Astrocyte (in vitro differentiated cells and primary cell): ENCODE results near the gene SVBP. TPM values are rescaled to one million over a fixed set of nuclear protein-coding genes. Genes with fewer than 3 reads are reported as not detected.

ENCODE experiments used
- DNase-seq: peaks from one replicate; pipeline ENCODE4 v3.0.0-alpha.2; 2010; ENCODE audit warnings: low read depth
- FAIRE-seq: peaks from 2 replicates; lab custom pipeline; 2011; peaks lifted over from hg19 to GRCh38; lab: Jason Lieb, UNC
- H2AFZ ChIP-seq: 2 replicates; pipeline ENCODE4 v1.6.0; 2012; ENCODE audit warnings: low read depth, low read length, inconsistent platforms
- H3K27ac ChIP-seq: 2 replicates; pipeline ENCODE4 v1.5.1; 2011; ENCODE audit warnings: low read depth, low read length, inconsistent platforms
- H3K27me3 ChIP-seq: 2 replicates; pipeline ENCODE4 v1.6.0; 2011; ENCODE audit warnings: low read length, inconsistent platforms; ENCODE audit not compliant: insufficient read depth
- H3K36me3 ChIP-seq: 2 replicates; pipeline ENCODE4 v1.5.1; 2011; ENCODE audit warnings: low read length, inconsistent platforms; ENCODE audit not compliant: insufficient read depth
- H3K4me1 ChIP-seq: 2 replicates; pipeline ENCODE4 v1.5.1; 2011; ENCODE audit warnings: low read length, inconsistent platforms; ENCODE audit not compliant: insufficient read depth
- H3K4me2 ChIP-seq: 2 replicates; pipeline ENCODE4 v1.6.0; 2012; ENCODE audit warnings: low read length, inconsistent platforms
- H3K4me3 ChIP-seq: 2 replicates; pipeline ENCODE4 v1.5.1; 2011; ENCODE audit warnings: low read depth, mild to moderate bottlenecking, low read length, inconsistent platforms; ENCODE audit not compliant: insufficient read depth
- H3K79me2 ChIP-seq: 2 replicates; pipeline ENCODE4 v1.6.0; 2012; ENCODE audit warnings: mild to moderate bottlenecking, low read length, inconsistent platforms; ENCODE audit not compliant: insufficient read depth
- H3K9ac ChIP-seq: 2 replicates; pipeline ENCODE4 v1.6.0; 2012; ENCODE audit warnings: mild to moderate bottlenecking, low read length, inconsistent platforms
- H3K9me3 ChIP-seq: 2 replicates; pipeline ENCODE4 v1.5.1; 2012; ENCODE audit warnings: low read depth, mild to moderate bottlenecking, low read length, inconsistent platforms; ENCODE audit not compliant: insufficient read depth
- H4K20me1 ChIP-seq: 2 replicates; pipeline ENCODE4 v1.6.0; 2012; ENCODE audit warnings: low read length, inconsistent platforms; ENCODE audit not compliant: insufficient read depth
- H3K27ac Mint-ChIP-seq: one replicate; pipeline ENCODE4 v1.8.0; 2021; ENCODE audit warnings: mild to moderate bottlenecking, mixed read lengths; ENCODE audit not compliant: unreplicated experiment
- H3K27me3 Mint-ChIP-seq: one replicate; pipeline ENCODE4 v1.8.0; 2021; ENCODE audit warnings: low read depth, mixed read lengths; ENCODE audit not compliant: unreplicated experiment
- H3K36me3 Mint-ChIP-seq: one replicate; pipeline ENCODE4 v1.8.0; 2021; ENCODE audit warnings: low read depth, mixed read lengths; ENCODE audit not compliant: unreplicated experiment
- H3K4me1 Mint-ChIP-seq: one replicate; pipeline ENCODE4 v1.8.0; 2021; ENCODE audit warnings: low read depth, mixed read lengths; ENCODE audit not compliant: unreplicated experiment
- H3K4me3 Mint-ChIP-seq: one replicate; pipeline ENCODE4 v1.8.0; 2021; ENCODE audit warnings: mild to moderate bottlenecking, moderate library complexity, mixed read lengths; ENCODE audit not compliant: unreplicated experiment
- H3K9me3 Mint-ChIP-seq: one replicate; pipeline ENCODE4 v1.8.0; 2021; ENCODE audit warnings: mild to moderate bottlenecking, mixed read lengths; ENCODE audit not compliant: unreplicated experiment
- CTCF ChIP-seq: IDR thresholded peaks from 2 replicates; pipeline ENCODE4 v1.5.1; 2011; ENCODE audit warnings: low read depth, mild to moderate bottlenecking, inconsistent platforms, low read length, moderate library complexity; ENCODE audit not compliant: insufficient read depth
- EZH2 ChIP-seq: IDR thresholded peaks from 2 replicates; pipeline ENCODE4 v1.6.1; 2012; ENCODE audit warnings: mild to moderate bottlenecking, low read length, inconsistent platforms; ENCODE audit not compliant: insufficient read depth
- total RNA-seq: library from RNA; stranded (reverse); gene quantifications from 2 replicates; pipeline ENCODE4 v1.2.1, GENCODE V29; 2021

SVBP gene
- total RNA-seq, 1 donor from 2014 or later, result 28.1 TPM

- FAIRE-seq, result no peak
- peaks cover 22% of the 10 kb centered on the region for H3K79me2 ChIP-seq
- H3K4me1 Mint-ChIP-seq, result peaks cover 5% of the 10 kb centered on the region
Observed at GRCh38 chr1:42776502-42776901, 40.7 kb downstream of the SVBP start.

GRCh38 chr1:42774928-42775526, 42.2 kb downstream of the SVBP start:
- Histone ChIP-seq H3K4me1 (no peaks in the 10 kb centered on the region), H3K4me3 (no peak overlapping the region), H3K36me3 (peaks cover 22% of the 10 kb centered on the region), H4K20me1 (peaks cover 61% of the 10 kb centered on the region), H2AFZ (no peak overlapping the region), H3K9me3 (no peaks in the 10 kb centered on the region), H3K79me2 (peaks cover 35% of the 10 kb centered on the region), H3K4me2 (no peak overlapping the region), H3K27me3 (no peaks in the 10 kb centered on the region), H3K27ac (no peak overlapping the region), H3K9ac (no peak overlapping the region)
- Mint-ChIP-seq H3K36me3 (peaks cover 38% of the 10 kb centered on the region), H3K4me3 (no peak overlapping the region), H3K4me1 (peaks cover 5% of the 10 kb centered on the region), H3K27ac (no peak overlapping the region), H3K9me3 (no peaks in the 10 kb centered on the region), H3K27me3 (no peaks in the 10 kb centered on the region)
- no peak for FAIRE-seq
- TF ChIP-seq EZH2 (no peak), CTCF (no peak)
- DNase-seq, result no peak

More at GRCh38 chr1:42776502-42776901, 40.7 kb downstream of the SVBP start:
- H2AFZ ChIP-seq, result no peak overlapping the region
- Mint-ChIP-seq H3K9me3 (no peaks in the 10 kb centered on the region), H3K36me3 (peaks cover 42% of the 10 kb centered on the region), H3K27ac (no peak overlapping the region), H3K4me3 (no peak overlapping the region), H3K27me3 (no peaks in the 10 kb centered on the region)
- H3K27ac ChIP-seq, result no peak overlapping the region
- no peaks in the 10 kb centered on the region for H3K27me3 ChIP-seq
- H3K4me3 ChIP-seq, result no peak overlapping the region
- peaks cover 56% of the 10 kb centered on the region for H4K20me1 ChIP-seq
- no peak overlapping the region for H3K9ac ChIP-seq
- H3K36me3 ChIP-seq, result peaks cover 22% of the 10 kb centered on the region
- TF ChIP-seq CTCF (no peak), EZH2 (no peak)
- no peaks in the 10 kb centered on the region for H3K9me3 ChIP-seq
- no peak for DNase-seq
- H3K4me1 ChIP-seq, result no peaks in the 10 kb centered on the region
- H3K4me2 ChIP-seq, result no peak overlapping the region

GRCh38 chr1:42773420-42773819, 43.8 kb downstream of the SVBP start:
- Mint-ChIP-seq H3K27me3 (no peaks in the 10 kb centered on the region), H3K36me3 (peaks cover 33% of the 10 kb centered on the region), H3K4me3 (no peak overlapping the region), H3K9me3 (no peaks in the 10 kb centered on the region), H3K4me1 (peaks cover 5% of the 10 kb centered on the region), H3K27ac (no peak overlapping the region)
- H3K4me1 ChIP-seq, result no peaks in the 10 kb centered on the region
- no peak for TF ChIP-seq CTCF
- TF ChIP-seq EZH2, result no peak
- no peak overlapping the region for H3K9ac ChIP-seq
- no peak for FAIRE-seq
- H3K4me2 ChIP-seq, result no peak overlapping the region
- no peak overlapping the region for H2AFZ ChIP-seq
- no peak for DNase-seq
- no peaks in the 10 kb centered on the region for H3K9me3 ChIP-seq
- H3K27me3 ChIP-seq, result no peaks in the 10 kb centered on the region
- H3K79me2 ChIP-seq, result peaks cover 49% of the 10 kb centered on the region
- no peak overlapping the region for H3K4me3 ChIP-seq
- no peak overlapping the region for H3K27ac ChIP-seq
- peaks cover 19% of the 10 kb centered on the region for H3K36me3 ChIP-seq
- peaks cover 58% of the 10 kb centered on the region for H4K20me1 ChIP-seq
